IPS-NIHi11 (cell line): ENCODE measurements around the gene ALKBH5.

Source experiments
- DNase-seq: peaks from one replicate; pipeline ENCODE4 v3.0.0; 2012; ENCODE audit warnings: mixed read lengths, low spot score

Gene ALKBH5

DNA sequence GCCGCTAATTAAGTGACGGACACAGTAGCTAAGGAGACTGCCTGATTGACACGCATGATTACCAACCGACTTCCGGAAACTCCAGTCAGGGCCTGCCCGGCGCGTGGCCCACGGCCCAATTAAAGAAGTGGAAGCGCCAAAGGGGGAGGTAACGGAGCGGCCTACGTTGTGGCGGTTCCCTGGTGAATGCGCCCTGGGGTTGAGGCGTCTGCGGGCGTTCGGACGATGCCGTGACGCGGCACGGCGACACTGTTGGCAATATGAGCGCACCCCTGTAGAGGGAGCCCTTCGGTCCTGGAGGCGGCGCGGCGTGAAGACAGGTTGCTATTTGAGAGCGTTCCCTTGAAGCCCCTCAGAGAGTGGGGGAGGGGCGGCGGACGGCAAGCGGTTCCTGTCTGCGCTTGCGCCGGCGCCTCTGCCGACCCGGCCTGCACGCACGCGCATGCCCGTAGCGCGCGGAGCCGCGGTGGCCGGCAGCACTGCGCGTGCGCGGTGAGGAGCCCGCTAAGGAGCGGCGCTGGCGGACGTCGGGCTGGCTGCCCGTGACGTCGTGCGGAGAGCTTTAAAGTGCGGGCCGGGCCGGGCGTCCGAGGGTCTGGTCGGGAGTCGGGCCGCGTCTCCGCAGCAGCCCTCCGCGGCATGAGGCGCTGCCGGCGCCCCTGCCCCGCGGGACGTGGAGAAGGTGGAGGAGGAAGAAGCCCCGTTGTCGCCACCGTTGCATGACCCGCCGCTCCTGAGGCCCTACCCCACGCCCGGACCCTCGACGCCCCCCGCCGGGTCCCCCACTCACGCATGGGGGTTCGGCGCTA, at the start of gene ALKBH5:
Gene ALKBH5 (plus strand): TSS at position 495 of the 809 bp plus-strand sequence. CDS start 416 bp downstream, outside the sequence.
- DNase-seq, result peak; percentile 99

- no peak for DNase-seq
Measured at GRCh38 chr17:18136357-18136756, 47.3 kb upstream of the ALKBH5 start.

DNA sequence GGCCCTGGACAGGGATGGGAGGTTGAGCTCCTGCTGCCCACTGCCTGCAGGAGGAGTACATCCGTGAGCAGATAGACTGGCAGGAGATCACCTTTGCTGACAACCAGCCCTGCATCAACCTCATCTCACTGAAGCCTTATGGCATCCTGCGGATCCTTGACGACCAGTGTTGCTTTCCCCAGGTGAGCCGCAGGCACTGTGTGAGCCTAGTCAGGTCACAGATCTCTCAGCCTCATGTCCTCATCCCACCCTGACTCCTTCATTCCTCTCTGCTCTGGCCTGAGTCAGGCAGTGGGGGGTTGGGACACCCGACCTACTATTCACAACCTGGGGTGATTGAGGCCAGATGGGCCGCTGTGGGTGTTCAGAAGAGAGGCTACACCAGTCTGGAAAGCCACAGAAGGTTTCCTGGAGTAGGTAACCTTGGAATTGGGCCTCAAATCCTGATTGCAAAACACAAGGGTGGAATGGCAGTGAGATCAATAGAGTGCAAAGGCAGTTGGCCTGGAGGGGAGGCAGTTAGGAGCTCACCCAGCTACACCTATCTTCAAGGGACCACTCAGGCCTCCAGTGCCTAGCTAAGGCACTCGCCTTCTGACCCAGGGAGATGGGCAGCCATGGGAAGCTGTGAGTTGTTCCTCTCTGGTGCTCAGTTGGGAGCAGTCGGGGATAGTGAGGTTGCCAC, 45.4 kb upstream of the ALKBH5 start:
- DNase-seq, result no peak

DNA sequence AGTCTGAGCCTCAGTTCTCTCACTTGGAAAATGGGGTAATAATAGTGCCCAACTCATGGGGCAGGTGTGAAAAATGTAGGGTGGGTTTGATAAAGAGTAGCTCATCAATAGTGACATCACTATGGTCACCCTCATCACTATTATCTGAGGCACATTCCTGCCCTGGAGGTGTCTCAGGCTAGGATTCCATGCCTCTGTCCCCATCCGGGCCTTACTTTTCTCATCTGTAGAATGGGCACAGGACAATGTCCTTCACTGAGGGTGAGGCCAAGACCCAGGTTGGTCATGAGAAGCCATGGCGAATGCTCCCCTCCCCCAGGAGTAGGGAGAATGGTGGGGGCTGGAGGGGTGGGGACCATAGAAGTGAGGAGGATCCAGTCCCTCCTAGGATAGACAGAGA, 44.5 kb upstream of the ALKBH5 start:
- DNase-seq, result no peak

DNA sequence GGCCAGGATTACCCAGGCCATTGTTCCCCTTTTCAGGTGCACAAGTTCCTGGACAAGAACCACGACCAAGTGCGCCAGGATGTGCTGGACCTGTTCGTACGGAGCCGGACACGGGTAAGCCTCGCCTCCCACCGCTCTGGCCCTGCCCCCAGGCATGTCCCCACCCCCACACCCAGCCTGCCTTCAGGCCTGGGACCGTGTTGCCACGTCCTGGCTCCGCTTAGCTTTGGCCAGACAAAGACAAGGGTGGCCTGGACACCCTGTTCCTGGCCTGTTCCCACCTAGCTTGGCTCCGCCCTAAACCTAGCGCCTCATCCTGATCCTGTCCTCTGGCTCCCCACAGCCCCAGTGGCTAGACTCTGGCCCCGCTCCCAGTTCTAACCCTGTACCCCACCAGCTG, 44.1 kb upstream of the ALKBH5 start:
- no peak for DNase-seq

- peak; percentile 50 for DNase-seq
Measured at GRCh38 chr17:18139949-18140348, 43.7 kb upstream of the ALKBH5 start.

DNA sequence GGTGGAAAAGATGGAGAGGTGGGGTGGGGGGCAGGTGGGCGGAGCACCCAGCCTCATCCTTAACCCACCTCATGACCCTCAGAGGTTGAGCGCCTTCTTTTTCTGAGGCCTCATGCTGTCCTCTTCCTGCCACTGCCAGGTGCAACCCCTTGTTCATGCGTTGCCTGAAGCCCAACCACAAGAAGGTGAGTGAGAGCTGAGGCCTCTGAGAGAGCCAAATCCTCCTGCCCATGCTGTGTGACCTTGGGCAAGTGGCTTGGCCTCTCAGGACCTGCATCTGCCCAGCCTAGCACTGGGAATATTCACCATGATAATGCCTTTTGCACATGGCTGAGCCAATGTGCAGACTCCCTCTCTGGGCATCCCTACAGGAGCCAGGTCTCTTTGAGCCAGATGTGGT, 43.0 kb upstream of the ALKBH5 start:
- no peak for DNase-seq

GRCh38 chr17:18141210-18141803, 42.3 kb upstream of the ALKBH5 start:
- peak; percentile 52 for DNase-seq

- no peak for DNase-seq
Measured at GRCh38 chr17:18142417-18142816, 41.2 kb upstream of the ALKBH5 start.

GRCh38 chr17:18143044-18143936, 40.3 kb upstream of the ALKBH5 start:
- peak; percentile 64 for DNase-seq

- DNase-seq, result no peak
Measured at GRCh38 chr17:18144261-18144660, 39.4 kb upstream of the ALKBH5 start.

GRCh38 chr17:18144855-18145254, 38.8 kb upstream of the ALKBH5 start:
- no peak for DNase-seq

DNA sequence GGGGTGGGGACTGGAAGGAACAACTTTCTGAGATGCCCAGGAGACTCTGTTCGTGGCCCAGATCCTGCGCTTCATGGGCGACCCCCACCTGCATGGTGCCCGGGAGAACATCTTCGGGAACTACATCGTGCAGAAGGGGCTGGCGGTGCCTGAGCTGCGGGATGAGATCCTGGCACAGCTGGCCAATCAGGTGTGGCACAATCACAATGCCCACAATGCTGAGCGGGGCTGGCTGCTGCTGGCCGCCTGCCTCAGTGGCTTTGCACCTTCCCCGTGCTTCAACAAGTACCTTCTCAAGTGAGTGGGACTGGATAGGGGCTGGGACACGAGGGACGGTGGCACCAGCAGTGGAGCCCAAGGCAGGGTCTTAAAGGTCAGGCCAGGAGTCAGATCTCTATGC, 37.8 kb upstream of the ALKBH5 start:
- no peak for DNase-seq

- no peak for DNase-seq
Measured at GRCh38 chr17:18146259-18146658, 37.4 kb upstream of the ALKBH5 start.

GRCh38 chr17:18146980-18147379, 36.6 kb upstream of the ALKBH5 start:
- no peak for DNase-seq

DNA sequence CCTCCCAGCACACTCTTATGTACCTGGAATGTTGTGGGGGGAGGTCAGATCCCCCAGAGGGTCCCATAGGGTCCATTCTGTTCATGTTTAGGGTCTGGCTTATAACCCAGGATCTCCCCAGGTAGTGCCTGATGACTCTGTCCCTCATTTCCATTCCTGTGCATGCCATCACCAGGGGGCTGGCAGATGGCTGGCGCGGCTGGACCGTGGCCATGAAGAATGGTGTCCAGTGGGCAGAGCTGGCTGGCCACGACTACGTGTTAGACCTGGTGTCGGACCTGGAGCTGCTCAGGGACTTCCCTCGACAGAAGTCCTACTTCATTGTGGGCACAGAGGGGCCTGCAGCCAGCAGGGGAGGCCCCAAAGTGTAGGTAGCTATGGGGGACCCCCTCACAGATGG, 35.0 kb upstream of the ALKBH5 start:
- DNase-seq, result no peak

DNA sequence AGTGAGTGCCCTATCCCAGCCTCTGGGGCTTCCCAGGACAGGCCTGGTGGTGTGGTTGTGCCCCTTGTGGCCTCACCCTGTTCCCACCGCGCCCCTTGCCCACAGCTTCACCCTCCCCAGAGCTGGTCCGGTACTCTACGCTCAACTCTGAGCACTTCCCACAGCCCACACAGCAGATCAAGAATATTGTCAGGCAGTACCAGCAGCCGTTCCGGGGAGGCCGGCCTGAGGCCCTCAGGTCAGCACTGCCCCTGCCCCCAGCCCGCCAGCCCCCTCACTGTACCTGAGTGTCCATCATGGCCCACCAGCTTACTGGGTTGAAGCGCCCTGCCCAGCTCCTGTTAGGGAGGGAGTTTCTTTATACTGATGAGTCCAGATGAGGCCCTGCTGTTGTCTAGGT, 32.3 kb upstream of the ALKBH5 start:
- no peak for DNase-seq

GRCh38 chr17:18155179-18155578, 28.4 kb upstream of the ALKBH5 start:
- no peak for DNase-seq

DNA sequence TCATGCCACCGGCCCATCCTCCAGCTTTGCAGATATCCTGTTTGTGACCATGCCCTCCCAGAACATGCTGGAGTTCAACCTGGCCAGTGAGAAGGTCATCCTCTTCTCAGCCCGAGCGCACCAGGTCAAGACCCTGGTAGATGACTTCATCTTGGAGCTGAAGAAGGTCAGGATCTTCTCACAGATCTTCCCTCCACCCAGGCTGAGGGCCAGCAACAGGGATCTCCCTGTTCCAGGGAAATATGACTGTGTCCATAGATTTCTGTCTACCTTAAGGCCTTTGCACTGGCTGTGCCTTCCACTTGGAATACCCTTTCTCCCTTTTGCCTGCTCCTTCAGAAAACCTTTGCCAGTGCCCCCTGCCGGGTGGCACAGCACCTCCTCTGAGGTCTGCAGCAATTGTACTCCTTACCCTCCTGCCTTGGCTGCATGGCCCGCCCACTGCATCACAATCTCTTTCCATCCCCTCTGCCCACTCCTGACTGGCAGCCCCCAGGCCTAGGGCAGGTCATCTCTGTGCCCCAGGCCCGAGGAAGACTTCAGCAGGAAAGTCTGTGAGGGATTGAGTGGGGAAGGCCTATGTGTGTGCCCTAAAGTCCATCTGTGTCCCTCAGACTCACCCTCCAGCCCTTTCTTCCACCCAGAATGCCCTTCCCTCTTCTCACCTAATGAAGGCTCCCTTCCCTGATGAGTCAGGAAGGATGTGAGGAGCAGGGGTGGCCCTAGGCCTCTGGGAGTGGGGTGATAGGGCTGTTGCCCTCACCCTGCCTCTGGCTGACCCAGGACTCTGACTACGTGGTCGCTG, 27.3 kb upstream of the ALKBH5 start:
- DNase-seq, result no peak

GRCh38 chr17:18156976-18157280, 26.7 kb upstream of the ALKBH5 start:
- DNase-seq, result no peak

- DNase-seq, result no peak
Measured at GRCh38 chr17:18157354-18157985, 26.2 kb upstream of the ALKBH5 start.
